ENCODE results near the gene FICD. TPM values are rescaled to one million over a fixed set of nuclear protein-coding genes. Genes with fewer than 3 reads are reported as not detected.
A peak's percentile ranks its signal among the peaks of the same experiment; 100 is the strongest.

Gene FICD
- total and polyA plus RNA-seq, 12 donors = 2.7 to 77.5 (median 13.0) TPM

- H3K27me3 ChIP-seq = no peaks in the 10 kb centered on the region
- peak in 1 of 7 donors; percentile 28 for DNase-seq
- 0 to 1% (median 1%) methylated on average over 14 to 20 of the region's 20 CpGs for WGBS, 4 donors
- intact Hi-C loops (cut with DNase I) = loop anchor here (2.0 to 10.0 kb wide), 2 partner anchors 57 to 233 kb away; no protein-coding TSS in a partner anchor
- peak overlapping the region in 2 of 4 donors; percentile 85 to 99 for H3K4me3 ChIP-seq
- H3K27ac ChIP-seq = peak overlapping the region; percentile 90 to 98 (median 94)
- peaks cover 0 to 30% of the 10 kb centered on the region in 2 donors for H3K36me3 ChIP-seq (replicated peaks in 1 of 2)
- peaks cover 25 to 68% of the 10 kb centered on the region in 2 donors for H3K4me1 ChIP-seq (replicated peaks in 1 of 2)
- TF ChIP-seq POLR2A (IDR thresholded peaks at IDR 0.05) = no peak
- no peak for TF ChIP-seq CTCF (IDR thresholded peaks at IDR 0.05)
- H3K9me3 ChIP-seq (replicated peaks in 1 of 3) = no peaks in the 10 kb centered on the region
Measured at GRCh38 chr12:108561852-108562347, 46.8 kb downstream of the FICD start.

GRCh38 chr12:108562348-108563135 lies 47.5 kb downstream of the FICD start, which contains the start of gene ISCU:
ISCU (plus strand) TSS chr12:108562596; CDS start chr12:108562623, 27 bp downstream.
- peak; percentile 97 to 99 (median 98) for DNase-seq
- peak within 1 kb of the TSS; percentile 56 to 99 (median 90) for H3K4me3 ChIP-seq
- H3K4me1 ChIP-seq (replicated peaks in 1 of 2) = peaks cover 25 to 62% of the 10 kb centered on the region in 2 donors
- WGBS, 4 donors = 0 to 1% (median 0%) methylated on average over 19 to 72 of the region's 72 CpGs
- H3K27me3 ChIP-seq = no peaks in the 10 kb centered on the region
- intact Hi-C loops (cut with DNase I) = loop anchor here (2.0 to 10.0 kb wide), 2 partner anchors 56 to 232 kb away; no protein-coding TSS in a partner anchor
- TF ChIP-seq POLR2A (IDR thresholded peaks at IDR 0.05) (peak; percentile 96 to 97), CTCF (IDR thresholded peaks at IDR 0.05) (no peak)
- H3K36me3 ChIP-seq (replicated peaks in 1 of 2) = peaks cover 0 to 36% of the 10 kb centered on the region in 2 donors
- peak within 1 kb of the TSS; percentile 90 to 98 (median 94) for H3K27ac ChIP-seq
- H3K9me3 ChIP-seq (replicated peaks in 1 of 3) = no peaks in the 10 kb centered on the region

- WGBS, 4 donors = 1 to 2% (median 2%) methylated on average over 11 to 14 of the region's 14 CpGs
- Histone ChIP-seq H3K4me3 (peak overlapping the region; percentile 56 to 99 (median 90)), H3K36me3 (replicated peaks in 1 of 2) (peaks cover 0 to 43% of the 10 kb centered on the region in 2 donors), H3K27ac (peak overlapping the region; percentile 56 to 98 (median 94)), H3K27me3 (no peaks in the 10 kb centered on the region), H3K4me1 (replicated peaks in 1 of 2) (peaks cover 25 to 56% of the 10 kb centered on the region in 2 donors), H3K9me3 (replicated peaks in 1 of 3) (no peaks in the 10 kb centered on the region)
- intact Hi-C loops (cut with DNase I) = loop anchor here (2.0 to 10.0 kb wide), 2 partner anchors 56 to 232 kb away; no protein-coding TSS in a partner anchor
- TF ChIP-seq CTCF (IDR thresholded peaks at IDR 0.05) (peak; percentile 60 to 94 (median 89)), POLR2A (IDR thresholded peaks at IDR 0.05) (peak in 1 of 2 donors; percentile 61)
- DNase-seq = peak; percentile 84 to 94 (median 90)
Measured at GRCh38 chr12:108563136-108563803, 48.2 kb downstream of the FICD start.

- intact Hi-C loops (cut with DNase I) = loop anchor here (2.0 to 10.0 kb wide), 2 partner anchors 55 to 231 kb away; no protein-coding TSS in a partner anchor
- Histone ChIP-seq H3K4me1 (replicated peaks in 1 of 2) (peaks cover 25 to 51% of the 10 kb centered on the region in 2 donors), H3K4me3 (peak overlapping the region in 1 of 4 donors; percentile 85), H3K9me3 (replicated peaks in 1 of 3) (no peaks in the 10 kb centered on the region), H3K27me3 (no peaks in the 10 kb centered on the region), H3K27ac (peak overlapping the region in 3 of 5 donors; percentile 8 to 98 (median 95)), H3K36me3 (replicated peaks in 1 of 2) (peaks cover 0 to 48% of the 10 kb centered on the region in 2 donors)
- 0 to 10% (median 5%) methylated on average over 1 of the region's 1 CpG for WGBS, 4 donors
- TF ChIP-seq POLR2A (IDR thresholded peaks at IDR 0.05) (no peak), CTCF (IDR thresholded peaks at IDR 0.05) (peak in 2 of 6 experiments; percentile 2 to 7)
- DNase-seq = no peak
Measured at GRCh38 chr12:108563804-108564151, 48.7 kb downstream of the FICD start.
